ENCODE measurements around the gene SCRN1. TPM values are rescaled to one million over a fixed set of nuclear protein-coding genes. Genes with fewer than 3 reads are reported as not detected.

The SCRN1 gene
- total and polyA plus RNA-seq, 9 donors = 23.4 to 84.0 (median 63.3) TPM

GRCh38 chr7:29883462-29884398 is 105.9 kb downstream of the SCRN1 start:
- H3K27ac ChIP-seq = no peak overlapping the region
- H3K36me3 ChIP-seq = no peaks in the 10 kb centered on the region
- no peak for TF ChIP-seq POLR2A (IDR thresholded peaks at IDR 0.05)
- H3K4me3 ChIP-seq = peak overlapping the region; percentile 26
- peaks cover 8% of the 10 kb centered on the region for H3K4me1 ChIP-seq (ENCODE audit: insufficient read depth)
- intact Hi-C loops (cut with DNase I) = loop anchor here in 1 of 4 donors (5.0 kb wide), 1 partner anchor 614 kb away; no protein-coding TSS in a partner anchor
- no peaks in the 10 kb centered on the region for H3K9me3 ChIP-seq
- no peak for DNase-seq
- H3K27me3 ChIP-seq = no peaks in the 10 kb centered on the region
- WGBS, 3 donors = 68 to 83% (median 79%) methylated on average over 44 to 46 of the region's 46 CpGs

DNA sequence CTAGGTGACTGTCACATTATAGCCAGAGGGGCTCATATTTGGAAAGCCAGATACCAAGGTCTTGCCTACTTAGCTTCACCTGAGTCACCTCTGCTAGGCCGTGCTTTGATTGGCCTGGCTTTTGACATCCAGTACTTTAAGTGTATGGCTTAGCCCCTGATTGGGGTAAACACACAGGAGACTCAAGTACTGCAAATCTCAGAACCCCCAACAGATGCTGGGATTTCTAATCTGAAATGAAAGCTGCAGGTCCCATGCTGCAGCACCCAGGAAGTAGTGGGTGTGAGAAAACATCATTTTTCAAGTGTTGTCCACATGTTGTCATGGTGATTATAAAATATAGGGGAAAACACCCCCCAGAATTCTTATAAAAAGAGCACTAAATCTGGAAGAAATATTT is 107.1 kb downstream of the SCRN1 start:
- H3K4me1 ChIP-seq (ENCODE audit: insufficient read depth) = peaks cover 8% of the 10 kb centered on the region
- no peaks in the 10 kb centered on the region for H3K9me3 ChIP-seq
- no peak overlapping the region for H3K4me3 ChIP-seq
- no peaks in the 10 kb centered on the region for H3K27me3 ChIP-seq
- 94 to 100% (median 96%) methylated on average over 1 of the region's 1 CpG for WGBS, 3 donors
- no peak for DNase-seq
- no peak for TF ChIP-seq EP300 (IDR thresholded peaks at IDR 0.05)
- no peak for TF ChIP-seq POLR2A (IDR thresholded peaks at IDR 0.05)
- no peak for TF ChIP-seq CTCF (IDR thresholded peaks at IDR 0.05)
- H3K27ac ChIP-seq = no peak overlapping the region
- intact Hi-C loops (cut with DNase I) = loop anchor here in 1 of 4 donors (5.0 kb wide), 1 partner anchor 615 kb away; no protein-coding TSS in a partner anchor
- no peaks in the 10 kb centered on the region for H3K36me3 ChIP-seq

DNA sequence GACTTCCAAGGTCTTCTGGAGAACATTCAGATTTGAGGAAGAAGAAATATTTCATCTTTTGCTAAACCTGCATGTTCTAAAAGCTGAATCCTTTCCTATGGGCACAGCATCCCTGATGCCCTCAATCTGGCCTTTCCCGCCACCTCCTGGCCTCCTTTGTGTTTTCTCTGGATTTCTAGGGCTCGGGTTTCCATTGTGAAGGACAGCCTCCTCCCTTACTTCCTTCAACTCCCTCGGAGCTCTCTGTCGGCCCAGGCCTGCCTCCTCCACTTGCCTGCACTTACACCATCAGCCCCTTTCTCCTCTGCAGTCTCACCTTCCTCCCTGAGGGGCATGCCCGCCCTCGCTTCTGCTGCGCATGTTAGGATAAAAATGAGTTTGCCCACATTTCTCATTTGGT is 107.9 kb downstream of the SCRN1 start:
- 56 to 64% (median 64%) methylated on average over 7 of the region's 7 CpGs for WGBS, 3 donors
- no peak for DNase-seq
- Histone ChIP-seq H3K27ac (no peak overlapping the region), H3K36me3 (no peaks in the 10 kb centered on the region), H3K27me3 (no peaks in the 10 kb centered on the region), H3K4me1 (ENCODE audit: insufficient read depth) (peaks cover 8% of the 10 kb centered on the region), H3K4me3 (no peak overlapping the region), H3K9me3 (no peaks in the 10 kb centered on the region)
- TF ChIP-seq CTCF (IDR thresholded peaks at IDR 0.05) = no peak
- TF ChIP-seq EP300 (IDR thresholded peaks at IDR 0.05) = no peak
- TF ChIP-seq POLR2A (IDR thresholded peaks at IDR 0.05) = no peak
- intact Hi-C loops (cut with DNase I) = loop anchor here in 1 of 4 donors (5.0 kb wide), 1 partner anchor 616 kb away; no protein-coding TSS in a partner anchor

- Histone ChIP-seq H3K27ac (no peak overlapping the region), H3K4me1 (ENCODE audit: insufficient read depth) (peaks cover 4% of the 10 kb centered on the region), H3K27me3 (no peaks in the 10 kb centered on the region), H3K4me3 (no peak overlapping the region), H3K9me3 (no peaks in the 10 kb centered on the region), H3K36me3 (no peaks in the 10 kb centered on the region)
- no peak for TF ChIP-seq EP300 (IDR thresholded peaks at IDR 0.05)
- intact Hi-C loops (cut with DNase I) = loop anchor here in 1 of 4 donors (5.0 kb wide), 1 partner anchor 618 kb away; no protein-coding TSS in a partner anchor
- peak in 1 of 5 donors; percentile 47 for DNase-seq
- 29 to 35% (median 32%) methylated on average over 2 of the region's 2 CpGs for WGBS, 3 donors
These were observed 110.0 kb downstream of the SCRN1 start for GRCh38 chr7:29879609-29880008.

- H3K27ac ChIP-seq = no peak overlapping the region
- TF ChIP-seq CTCF (IDR thresholded peaks at IDR 0.05) = no peak
- TF ChIP-seq POLR2A (IDR thresholded peaks at IDR 0.05) = no peak
- TF ChIP-seq EP300 (IDR thresholded peaks at IDR 0.05) = no peak
- H3K27me3 ChIP-seq = no peaks in the 10 kb centered on the region
- H3K4me1 ChIP-seq (ENCODE audit: insufficient read depth) = peaks cover 4% of the 10 kb centered on the region
- no peaks in the 10 kb centered on the region for H3K36me3 ChIP-seq
- 69 to 77% (median 75%) methylated on average over 5 of the region's 5 CpGs for WGBS, 3 donors
- H3K9me3 ChIP-seq = no peaks in the 10 kb centered on the region
- DNase-seq = no peak
- intact Hi-C loops (cut with DNase I) = no loop called here
- H3K4me3 ChIP-seq = no peak overlapping the region
These were observed 111.4 kb downstream of the SCRN1 start for GRCh38 chr7:29878081-29878688.

All from ovary (tissue), 9 donors.